Measurements from ENCODE around the gene GDPD4. TPM values are rescaled to one million over a fixed set of nuclear protein-coding genes. Genes with fewer than 3 reads are reported as not detected.

GDPD4 gene
- polyA plus RNA-seq, 1 experiment = not detected

GRCh38 chr11:77186302-77186701, 115.2 kb downstream of the GDPD4 start:
- no peak for DNase-seq (ENCODE audit: low read depth, low spot score)
- ChIA-PET CTCF (interaction anchor here (1.0 to 5.5 kb wide), 7 partner anchors 9 to 362 kb away, joined by 3 to 62 read pairs (median 6); partner anchors contain the start of gene MYO7A), POLR2A (no interaction called here)
- TF ChIP-seq, protein P1, sequence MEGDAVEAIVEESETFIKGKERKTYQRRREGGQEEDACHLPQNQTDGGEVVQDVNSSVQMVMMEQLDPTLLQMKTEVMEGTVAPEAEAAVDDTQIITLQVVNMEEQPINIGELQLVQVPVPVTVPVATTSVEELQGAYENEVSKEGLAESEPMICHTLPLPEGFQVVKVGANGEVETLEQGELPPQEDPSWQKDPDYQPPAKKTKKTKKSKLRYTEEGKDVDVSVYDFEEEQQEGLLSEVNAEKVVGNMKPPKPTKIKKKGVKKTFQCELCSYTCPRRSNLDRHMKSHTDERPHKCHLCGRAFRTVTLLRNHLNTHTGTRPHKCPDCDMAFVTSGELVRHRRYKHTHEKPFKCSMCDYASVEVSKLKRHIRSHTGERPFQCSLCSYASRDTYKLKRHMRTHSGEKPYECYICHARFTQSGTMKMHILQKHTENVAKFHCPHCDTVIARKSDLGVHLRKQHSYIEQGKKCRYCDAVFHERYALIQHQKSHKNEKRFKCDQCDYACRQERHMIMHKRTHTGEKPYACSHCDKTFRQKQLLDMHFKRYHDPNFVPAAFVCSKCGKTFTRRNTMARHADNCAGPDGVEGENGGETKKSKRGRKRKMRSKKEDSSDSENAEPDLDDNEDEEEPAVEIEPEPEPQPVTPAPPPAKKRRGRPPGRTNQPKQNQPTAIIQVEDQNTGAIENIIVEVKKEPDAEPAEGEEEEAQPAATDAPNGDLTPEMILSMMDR (IDR thresholded peaks at IDR 0.05; ENCODE audit: low read depth, low read length) = no peak
- Histone ChIP-seq H3K9me3 (ENCODE audit: control insufficient read depth, insufficient read depth, low read length) (no peaks in the 10 kb centered on the region; the same call in 1 of the 2 replicates), H3K27ac (ENCODE audit: low read depth, low read length) (no peak overlapping the region), H3K4me3 (ENCODE audit: low read depth, low read length) (no peak overlapping the region), H3K27me3 (ENCODE audit: control insufficient read depth, insufficient read depth, low read length) (peaks cover 23% of the 10 kb centered on the region)

GRCh38 chr11:77184136-77184860, 117.2 kb downstream of the GDPD4 start:
- Histone ChIP-seq H3K4me3 (ENCODE audit: low read depth, low read length) (no peak overlapping the region), H3K9me3 (ENCODE audit: control insufficient read depth, insufficient read depth, low read length) (no peaks in the 10 kb centered on the region; the same call in 1 of the 2 replicates), H3K27ac (ENCODE audit: low read depth, low read length) (no peak overlapping the region), H3K27me3 (ENCODE audit: control insufficient read depth, insufficient read depth, low read length) (peaks cover 25% of the 10 kb centered on the region)
- DNase-seq (ENCODE audit: low read depth, low spot score) = no peak
- ChIA-PET CTCF (no interaction called here), POLR2A (no interaction called here)
- TF ChIP-seq, protein P1 (IDR thresholded peaks at IDR 0.05; ENCODE audit: low read depth, low read length) = no peak

DNA sequence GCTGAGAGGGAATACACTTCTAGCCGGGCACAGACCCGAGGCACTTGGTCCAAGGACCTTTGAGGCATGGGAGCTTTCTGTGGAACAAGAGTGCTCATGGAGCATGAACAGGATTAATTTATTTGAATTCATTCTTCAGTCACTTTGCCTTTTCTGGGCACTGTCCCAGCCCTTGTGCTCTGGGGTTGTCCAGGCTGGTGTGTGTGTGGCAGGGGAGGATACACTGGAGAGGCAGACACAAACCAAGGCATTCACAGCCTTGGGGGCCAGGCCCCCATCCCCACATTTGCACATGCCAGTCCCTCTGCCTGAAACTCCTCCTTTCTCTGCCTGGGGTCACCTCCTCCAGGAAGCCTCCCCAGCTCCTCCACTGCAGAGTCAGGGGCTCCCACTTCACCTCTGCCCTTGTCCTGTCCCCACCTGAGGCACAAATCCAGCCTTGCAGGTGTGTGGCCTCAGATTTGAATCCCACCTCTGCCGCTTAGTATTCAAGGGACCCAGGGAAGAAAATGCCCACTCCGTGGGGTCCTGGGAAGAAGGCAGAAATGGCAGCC, 118.0 kb downstream of the GDPD4 start:
- Histone ChIP-seq H3K27me3 (ENCODE audit: control insufficient read depth, insufficient read depth, low read length) (peaks cover 22% of the 10 kb centered on the region), H3K9me3 (ENCODE audit: control insufficient read depth, insufficient read depth, low read length) (no peaks in the 10 kb centered on the region; the same call in 1 of the 2 replicates), H3K4me3 (ENCODE audit: low read depth, low read length) (no peak overlapping the region), H3K27ac (ENCODE audit: low read depth, low read length) (no peak overlapping the region)
- CTCF ChIA-PET = no interaction called here
- TF ChIP-seq, protein P1 (IDR thresholded peaks at IDR 0.05; ENCODE audit: low read depth, low read length) = no peak
- no peak for DNase-seq (ENCODE audit: low read depth, low spot score)
- POLR2A ChIA-PET = no interaction called here

DNA sequence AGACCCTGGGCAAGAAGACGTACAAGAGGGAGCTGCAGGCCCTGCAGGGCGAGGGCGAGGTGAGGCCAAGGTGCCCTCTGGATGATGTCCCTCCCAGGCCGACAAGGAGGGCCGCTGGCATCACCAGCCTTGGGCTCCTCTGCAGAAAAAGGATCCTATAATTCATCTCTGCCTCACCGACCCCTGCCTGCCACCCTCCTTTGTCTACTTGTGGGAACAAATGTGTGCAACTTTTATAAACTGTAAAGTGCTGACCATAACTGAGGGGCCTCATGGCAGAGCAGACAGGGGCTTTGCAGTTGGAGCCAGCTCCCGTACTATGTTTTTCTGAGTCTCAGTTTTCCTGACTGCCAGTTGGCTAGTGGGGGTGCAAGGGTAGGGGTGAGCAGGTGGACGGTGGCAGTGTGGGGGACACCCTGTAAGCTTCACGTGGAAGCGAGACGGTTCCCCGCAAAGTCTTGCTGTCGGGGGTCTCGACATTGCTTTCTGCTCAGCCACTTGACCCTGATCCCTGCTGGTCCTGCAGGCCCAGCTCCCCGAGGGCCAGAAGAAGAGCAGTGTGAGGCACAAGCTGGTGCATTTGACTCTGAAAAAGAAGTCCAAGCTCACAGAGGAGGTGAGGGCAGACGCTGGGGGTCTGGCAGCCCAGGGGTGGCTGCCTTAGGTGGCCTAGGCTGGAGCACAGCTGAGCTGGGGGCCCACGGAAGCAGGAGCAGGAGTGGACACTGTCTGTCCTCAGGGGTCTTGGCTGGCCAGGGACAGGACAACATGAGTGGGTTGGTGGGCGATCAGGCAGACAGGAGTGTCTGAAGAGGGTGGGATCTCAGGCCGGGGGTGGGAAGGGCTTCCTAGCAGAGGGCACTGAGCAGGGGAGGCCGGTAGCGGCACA, 118.7 kb downstream of the GDPD4 start:
- Histone ChIP-seq H3K27ac (ENCODE audit: low read depth, low read length) (no peak overlapping the region), H3K4me3 (ENCODE audit: low read depth, low read length) (no peak overlapping the region), H3K27me3 (ENCODE audit: control insufficient read depth, insufficient read depth, low read length) (peaks cover 22% of the 10 kb centered on the region), H3K9me3 (ENCODE audit: control insufficient read depth, insufficient read depth, low read length) (no peaks in the 10 kb centered on the region; the same call in 1 of the 2 replicates)
- POLR2A ChIA-PET = no interaction called here
- CTCF ChIA-PET = interaction anchor here (0.7 kb wide), 1 partner anchor 431 kb away, joined by 3 read pairs; no protein-coding TSS in a partner anchor
- TF ChIP-seq, protein P1 (IDR thresholded peaks at IDR 0.05; ENCODE audit: low read depth, low read length) = no peak
- no peak for DNase-seq (ENCODE audit: low read depth, low spot score)

All from AG04450 (cell line).